HG03066 (cell line): ENCODE measurements around the gene GLIPR2.
A peak's percentile ranks its signal among the peaks of the same experiment; 100 is the strongest.
"Not testable (repeated sequence)": the region's sequence is repeated elsewhere in the genome, so short reads cannot be mapped to it uniquely, and the experiment has no call there.

Source experiments
- ATAC-seq: cut with Tn5 transposase; IDR thresholded peaks from one replicate; pipeline ENCODE4 v1.9.1; 2021; ENCODE audit warnings: low read depth; ENCODE audit not compliant: unreplicated experiment

The GLIPR2 gene

GRCh38 chr9:36136272-36136893 lies at the start of gene GLIPR2:
GLIPR2 (plus strand) TSS chr9:36136733; CDS start chr9:36136779, 46 bp downstream.
- peak; percentile 93 for ATAC-seq

- not testable (repeated sequence) for ATAC-seq
Measured at GRCh38 chr9:36087054-36087453, 49.5 kb upstream of the GLIPR2 start.

- ATAC-seq, result no peak
Measured at GRCh38 chr9:36088020-36088419, 48.5 kb upstream of the GLIPR2 start.

GRCh38 chr9:36091026-36091953 lies 45.2 kb upstream of the GLIPR2 start:
- no peak for ATAC-seq

GRCh38 chr9:36092014-36092413 lies 44.5 kb upstream of the GLIPR2 start:
- no peak for ATAC-seq

- peak; percentile 91 for ATAC-seq
Measured at GRCh38 chr9:36092509-36093215, 43.9 kb upstream of the GLIPR2 start.

GRCh38 chr9:36093384-36093783 lies 43.1 kb upstream of the GLIPR2 start:
- ATAC-seq, result no peak

GRCh38 chr9:36099718-36100117 lies 36.8 kb upstream of the GLIPR2 start:
- ATAC-seq, result no peak

GRCh38 chr9:36100532-36100931 lies 36.0 kb upstream of the GLIPR2 start:
- no peak for ATAC-seq

- ATAC-seq, result no peak
Measured at GRCh38 chr9:36101916-36102741, 34.4 kb upstream of the GLIPR2 start.

- peak; percentile 54 for ATAC-seq
Measured at GRCh38 chr9:36102742-36103495, 33.6 kb upstream of the GLIPR2 start.

GRCh38 chr9:36109071-36109470 lies 27.5 kb upstream of the GLIPR2 start:
- no peak for ATAC-seq

- no peak for ATAC-seq
Measured at GRCh38 chr9:36110434-36110833, 26.1 kb upstream of the GLIPR2 start.

GRCh38 chr9:36112516-36112915 lies 24.0 kb upstream of the GLIPR2 start:
- no peak for ATAC-seq

GRCh38 chr9:36113999-36114398 lies 22.5 kb upstream of the GLIPR2 start:
- ATAC-seq, result no peak

GRCh38 chr9:36116593-36116992 lies 19.9 kb upstream of the GLIPR2 start:
- ATAC-seq, result no peak

- ATAC-seq, result no peak
Measured at GRCh38 chr9:36118201-36118600, 18.3 kb upstream of the GLIPR2 start.

GRCh38 chr9:36118706-36119105 lies 17.8 kb upstream of the GLIPR2 start:
- ATAC-seq, result no peak

- ATAC-seq, result no peak
Measured at GRCh38 chr9:36119476-36119875, 17.1 kb upstream of the GLIPR2 start.

GRCh38 chr9:36120705-36121104 lies 15.8 kb upstream of the GLIPR2 start:
- no peak for ATAC-seq
